ENCODE data around the gene RFFL. TPM values are rescaled to one million over a fixed set of nuclear protein-coding genes. Genes with fewer than 3 reads are reported as not detected.

Gene RFFL
- polyA plus RNA-seq, 1 donor from 2014 or later: 6.6 TPM

DNA sequence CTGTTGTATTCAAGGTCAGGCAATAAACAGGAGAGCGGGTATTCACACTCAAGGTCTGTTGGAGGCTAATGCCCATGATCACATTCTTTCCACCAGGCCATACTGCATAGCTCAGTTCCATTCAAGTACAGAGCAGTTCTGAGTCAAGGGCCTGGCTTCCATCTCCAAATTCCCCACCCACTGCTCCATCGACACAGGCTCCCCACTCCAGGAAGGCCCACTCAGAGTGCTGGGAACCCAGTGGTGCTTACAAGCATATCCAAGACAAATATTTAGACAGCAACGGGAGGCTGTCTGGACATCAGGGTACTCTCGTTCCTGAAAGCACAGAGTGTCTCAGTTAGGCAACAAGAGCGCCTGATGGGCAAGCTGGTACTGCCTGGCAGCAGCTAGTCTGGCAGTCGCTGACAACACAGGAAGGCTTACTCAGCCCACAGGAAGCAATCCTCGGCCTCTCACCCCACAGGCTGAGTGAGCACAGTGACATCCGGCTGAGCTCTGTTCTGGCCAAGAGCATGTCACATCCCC lies 40.9 kb downstream of the RFFL start:
- Histone ChIP-seq H2AFZ (ENCODE audit: low read depth, low read length) (no peak overlapping the region), H3K9me3 (ENCODE audit: low read length) (no peaks in the 10 kb centered on the region), H3K4me3 (ENCODE audit: low read length) (no peak overlapping the region), H3K27me3 (ENCODE audit: insufficient read depth, low read depth, low read length) (no peaks in the 10 kb centered on the region), H4K20me1 (ENCODE audit: insufficient read depth) (no peaks in the 10 kb centered on the region), H3F3A (ENCODE audit: insufficient read depth, low read length, poor library complexity, severe bottlenecking) (no peaks in the 10 kb centered on the region), H3K27ac (ENCODE audit: low read length) (no peak overlapping the region), H3K9me2 (ENCODE audit: insufficient read depth, low read length) (no peaks in the 10 kb centered on the region), H3K4me2 (ENCODE audit: low read length) (no peak overlapping the region), H3K9ac (ENCODE audit: low read length) (no peak overlapping the region), H3K79me2 (replicated peaks; ENCODE audit: insufficient read depth, low read length) (no peaks in the 10 kb centered on the region), H3K36me3 (ENCODE audit: insufficient read depth, low read length) (no peaks in the 10 kb centered on the region)
- TF ChIP-seq RAD21 (conservative IDR thresholded peaks at IDR 0.05) (no peak), SMC3 (conservative IDR thresholded peaks at IDR 0.05; ENCODE audit: poor library complexity) (no peak)
- TF ChIP-seq, protein P1, sequence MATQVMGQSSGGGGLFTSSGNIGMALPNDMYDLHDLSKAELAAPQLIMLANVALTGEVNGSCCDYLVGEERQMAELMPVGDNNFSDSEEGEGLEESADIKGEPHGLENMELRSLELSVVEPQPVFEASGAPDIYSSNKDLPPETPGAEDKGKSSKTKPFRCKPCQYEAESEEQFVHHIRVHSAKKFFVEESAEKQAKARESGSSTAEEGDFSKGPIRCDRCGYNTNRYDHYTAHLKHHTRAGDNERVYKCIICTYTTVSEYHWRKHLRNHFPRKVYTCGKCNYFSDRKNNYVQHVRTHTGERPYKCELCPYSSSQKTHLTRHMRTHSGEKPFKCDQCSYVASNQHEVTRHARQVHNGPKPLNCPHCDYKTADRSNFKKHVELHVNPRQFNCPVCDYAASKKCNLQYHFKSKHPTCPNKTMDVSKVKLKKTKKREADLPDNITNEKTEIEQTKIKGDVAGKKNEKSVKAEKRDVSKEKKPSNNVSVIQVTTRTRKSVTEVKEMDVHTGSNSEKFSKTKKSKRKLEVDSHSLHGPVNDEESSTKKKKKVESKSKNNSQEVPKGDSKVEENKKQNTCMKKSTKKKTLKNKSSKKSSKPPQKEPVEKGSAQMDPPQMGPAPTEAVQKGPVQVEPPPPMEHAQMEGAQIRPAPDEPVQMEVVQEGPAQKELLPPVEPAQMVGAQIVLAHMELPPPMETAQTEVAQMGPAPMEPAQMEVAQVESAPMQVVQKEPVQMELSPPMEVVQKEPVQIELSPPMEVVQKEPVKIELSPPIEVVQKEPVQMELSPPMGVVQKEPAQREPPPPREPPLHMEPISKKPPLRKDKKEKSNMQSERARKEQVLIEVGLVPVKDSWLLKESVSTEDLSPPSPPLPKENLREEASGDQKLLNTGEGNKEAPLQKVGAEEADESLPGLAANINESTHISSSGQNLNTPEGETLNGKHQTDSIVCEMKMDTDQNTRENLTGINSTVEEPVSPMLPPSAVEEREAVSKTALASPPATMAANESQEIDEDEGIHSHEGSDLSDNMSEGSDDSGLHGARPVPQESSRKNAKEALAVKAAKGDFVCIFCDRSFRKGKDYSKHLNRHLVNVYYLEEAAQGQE (IDR thresholded peaks at IDR 0.05; ENCODE audit: borderline replicate concordance): no peak

- Histone ChIP-seq H3K36me3 (ENCODE audit: insufficient read depth, low read length) (no peaks in the 10 kb centered on the region), H3F3A (ENCODE audit: insufficient read depth, low read length, poor library complexity, severe bottlenecking) (no peaks in the 10 kb centered on the region), H3K9me3 (ENCODE audit: low read length) (no peaks in the 10 kb centered on the region), H3K27ac (ENCODE audit: low read length) (no peak overlapping the region), H2AFZ (ENCODE audit: low read depth, low read length) (no peak overlapping the region), H4K20me1 (ENCODE audit: insufficient read depth) (no peaks in the 10 kb centered on the region), H3K79me2 (replicated peaks; ENCODE audit: insufficient read depth, low read length) (no peaks in the 10 kb centered on the region), H3K9me2 (ENCODE audit: insufficient read depth, low read length) (no peaks in the 10 kb centered on the region), H3K9ac (ENCODE audit: low read length) (no peak overlapping the region), H3K27me3 (ENCODE audit: insufficient read depth, low read depth, low read length) (no peaks in the 10 kb centered on the region), H3K4me2 (ENCODE audit: low read length) (no peak overlapping the region), H3K4me3 (ENCODE audit: low read length) (no peak overlapping the region)
- TF ChIP-seq EP300 (conservative IDR thresholded peaks at IDR 0.05; ENCODE audit: poor library complexity, severe bottlenecking) (no peak), POLR2AphosphoS5 (IDR thresholded peaks at IDR 0.05) (no peak), CTCF (IDR thresholded peaks at IDR 0.05; ENCODE audit: poor library complexity, severe bottlenecking) (no peak), EZH2 (IDR thresholded peaks at IDR 0.05; ENCODE audit: borderline replicate concordance, insufficient read depth, low read length, poor library complexity, severe bottlenecking) (no peak), RAD21 (conservative IDR thresholded peaks at IDR 0.05) (no peak), MXI1 (conservative IDR thresholded peaks at IDR 0.05; ENCODE audit: poor library complexity, severe bottlenecking) (no peak), SMC3 (conservative IDR thresholded peaks at IDR 0.05; ENCODE audit: poor library complexity) (no peak), TAF1 (IDR thresholded peaks at IDR 0.05; ENCODE audit: low read depth) (no peak)
- TF ChIP-seq, protein P1 (IDR thresholded peaks at IDR 0.05; ENCODE audit: borderline replicate concordance): no peak
Measured at GRCh38 chr17:35021520-35022380, 41.8 kb downstream of the RFFL start.

All from neural cell (in vitro differentiated cells).